GM19099 (cell line): Measurements from ENCODE around the gene GET4.

Source experiments
- POLR2A ChIP-seq: IDR thresholded peaks from 3 replicates; pipeline ENCODE4 v1.6.1; 2011; ENCODE audit warnings: low read depth; ENCODE audit not compliant: insufficient read length; ENCODE audit errors: extremely low read depth

GET4 gene

GRCh38 chr7:919924-920341 is 43.6 kb downstream of the GET4 start:
- TF ChIP-seq POLR2A, result no peak

GRCh38 chr7:920351-921070 is 44.2 kb downstream of the GET4 start:
- TF ChIP-seq POLR2A, result no peak

GRCh38 chr7:921071-921461 is 44.7 kb downstream of the GET4 start:
- no peak for TF ChIP-seq POLR2A

- no peak for TF ChIP-seq POLR2A
Measured at GRCh38 chr7:921581-922333, 45.4 kb downstream of the GET4 start.

- TF ChIP-seq POLR2A, result no peak
Measured at GRCh38 chr7:922334-923107, 46.2 kb downstream of the GET4 start.

- peak; percentile 84 for TF ChIP-seq POLR2A
Measured at GRCh38 chr7:923108-924041, 47.0 kb downstream of the GET4 start.

- TF ChIP-seq POLR2A, result peak; percentile 47
Measured at GRCh38 chr7:924541-925231, 48.3 kb downstream of the GET4 start.

GRCh38 chr7:925601-926000 is 49.2 kb downstream of the GET4 start:
- no peak for TF ChIP-seq POLR2A

GRCh38 chr7:926061-927030 is 50.0 kb downstream of the GET4 start:
- TF ChIP-seq POLR2A, result no peak

GRCh38 chr7:927031-927671 is 50.8 kb downstream of the GET4 start:
- TF ChIP-seq POLR2A, result no peak

- TF ChIP-seq POLR2A, result no peak
Measured at GRCh38 chr7:929311-929711, 53.0 kb downstream of the GET4 start.

GRCh38 chr7:930975-931758 is 54.8 kb downstream of the GET4 start:
- TF ChIP-seq POLR2A, result no peak
